ENCODE results near the gene SMCHD1. TPM values are rescaled to one million over a fixed set of nuclear protein-coding genes. Genes with fewer than 3 reads are reported as not detected.

Gene SMCHD1
- polyA plus RNA-seq, 1 experiment = 10.5 TPM

DNA sequence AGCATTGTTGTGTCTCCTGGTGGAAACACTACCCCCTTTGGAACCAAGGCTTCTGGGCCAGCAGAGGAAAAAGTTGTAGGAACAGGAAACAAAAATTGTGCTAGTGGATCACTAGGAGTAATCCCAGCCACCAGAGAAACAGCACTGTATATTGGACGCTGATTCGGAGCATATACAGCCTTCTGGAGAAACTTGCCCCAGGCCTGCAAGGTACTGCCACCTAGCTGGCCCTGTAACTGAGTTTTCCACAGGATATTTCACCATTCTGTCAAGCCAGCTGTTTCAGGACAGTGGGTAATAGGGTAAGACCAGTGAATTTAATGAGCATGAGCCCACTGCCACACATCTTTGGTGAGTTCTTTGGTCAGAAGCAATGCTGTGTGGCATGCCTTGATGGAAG lies 166.2 kb downstream of the SMCHD1 start:
- CTCF ChIA-PET = no interaction called here
- TF ChIP-seq, protein P1, sequence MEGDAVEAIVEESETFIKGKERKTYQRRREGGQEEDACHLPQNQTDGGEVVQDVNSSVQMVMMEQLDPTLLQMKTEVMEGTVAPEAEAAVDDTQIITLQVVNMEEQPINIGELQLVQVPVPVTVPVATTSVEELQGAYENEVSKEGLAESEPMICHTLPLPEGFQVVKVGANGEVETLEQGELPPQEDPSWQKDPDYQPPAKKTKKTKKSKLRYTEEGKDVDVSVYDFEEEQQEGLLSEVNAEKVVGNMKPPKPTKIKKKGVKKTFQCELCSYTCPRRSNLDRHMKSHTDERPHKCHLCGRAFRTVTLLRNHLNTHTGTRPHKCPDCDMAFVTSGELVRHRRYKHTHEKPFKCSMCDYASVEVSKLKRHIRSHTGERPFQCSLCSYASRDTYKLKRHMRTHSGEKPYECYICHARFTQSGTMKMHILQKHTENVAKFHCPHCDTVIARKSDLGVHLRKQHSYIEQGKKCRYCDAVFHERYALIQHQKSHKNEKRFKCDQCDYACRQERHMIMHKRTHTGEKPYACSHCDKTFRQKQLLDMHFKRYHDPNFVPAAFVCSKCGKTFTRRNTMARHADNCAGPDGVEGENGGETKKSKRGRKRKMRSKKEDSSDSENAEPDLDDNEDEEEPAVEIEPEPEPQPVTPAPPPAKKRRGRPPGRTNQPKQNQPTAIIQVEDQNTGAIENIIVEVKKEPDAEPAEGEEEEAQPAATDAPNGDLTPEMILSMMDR (IDR thresholded peaks at IDR 0.05; ENCODE audit: insufficient read depth, low read depth, low read length) = no peak

DNA sequence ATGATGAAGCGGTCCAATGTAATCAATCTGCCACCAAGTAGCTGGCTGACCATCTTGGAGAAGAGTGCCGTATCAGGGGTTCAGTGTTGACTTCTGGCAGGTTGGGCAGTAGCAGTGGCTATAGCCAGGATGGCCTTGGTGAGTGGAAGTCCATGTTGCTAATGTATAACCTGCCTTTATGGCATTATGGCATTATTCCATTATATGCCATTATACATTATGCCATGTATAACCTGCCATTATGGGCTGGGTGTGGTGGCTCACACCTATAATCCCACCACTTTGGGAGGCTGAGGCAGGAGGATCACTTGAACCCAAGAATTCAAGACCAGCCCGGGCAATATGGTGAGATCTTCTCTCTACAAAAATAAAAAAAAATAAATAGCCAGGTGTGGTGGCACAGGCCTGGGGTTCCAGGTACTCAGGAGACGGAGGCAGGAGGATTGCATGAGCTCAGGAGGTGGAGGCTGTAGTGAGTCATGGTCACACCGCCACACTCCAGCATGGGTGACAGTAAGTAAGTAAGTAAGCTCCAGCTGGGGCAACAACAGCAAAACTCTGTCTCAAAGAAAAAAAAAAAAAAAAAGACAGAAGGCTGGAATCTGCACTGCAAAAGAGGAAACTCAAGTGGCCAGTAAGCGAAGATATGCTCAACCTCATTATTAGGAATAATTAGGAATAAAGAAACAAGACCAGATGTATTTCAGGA lies 166.8 kb downstream of the SMCHD1 start:
- DNase-seq (ENCODE audit: low read depth) = no peak
- 0 out of 2 replicates have a peak, but pooled peaks cover 1% of the 10 kb centered on the region for H3K27me3 ChIP-seq (ENCODE audit: control insufficient read depth, insufficient read depth, low read length)
- CTCF ChIA-PET = no interaction called here
- TF ChIP-seq, protein P1 (IDR thresholded peaks at IDR 0.05; ENCODE audit: insufficient read depth, low read depth, low read length) = no peak
- POLR2A ChIA-PET = no interaction called here
- no peak overlapping the region for H3K4me3 ChIP-seq (ENCODE audit: low read depth, low read length)
- no peaks in the 10 kb centered on the region for H3K36me3 ChIP-seq (ENCODE audit: control insufficient read depth, insufficient read depth, low read length)

More for the DNA sequence above, 166.2 kb downstream of the SMCHD1 start:
- Histone ChIP-seq H3K36me3 (ENCODE audit: control insufficient read depth, insufficient read depth, low read length) (no peaks in the 10 kb centered on the region), H3K27me3 (ENCODE audit: control insufficient read depth, insufficient read depth, low read length) (0 out of 2 replicates have a peak, but pooled peaks cover 1% of the 10 kb centered on the region), H3K4me3 (ENCODE audit: low read depth, low read length) (no peak overlapping the region)
- no peak for DNase-seq (ENCODE audit: low read depth)
- POLR2A ChIA-PET = no interaction called here

DNA sequence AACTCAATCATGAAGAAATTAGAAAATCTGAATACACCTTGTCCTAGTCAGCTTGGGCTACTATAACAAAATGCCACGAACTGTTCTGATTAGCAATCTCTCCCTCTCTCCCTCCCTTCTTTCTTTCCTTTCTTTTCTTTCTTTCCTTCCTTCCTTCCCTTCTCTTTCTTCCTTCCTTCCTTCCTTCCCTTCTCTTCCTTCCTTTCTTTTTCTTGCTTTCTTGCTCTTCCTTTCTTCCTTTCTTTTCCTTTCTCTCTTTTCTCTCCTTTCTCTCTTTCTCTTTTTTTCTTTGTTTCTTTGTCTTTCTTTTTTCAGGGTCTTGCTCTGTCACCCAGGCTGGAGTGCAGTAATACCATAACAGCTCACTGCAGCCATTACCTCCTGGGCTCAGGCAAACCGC lies 167.7 kb downstream of the SMCHD1 start:
- Histone ChIP-seq H3K27me3 (ENCODE audit: control insufficient read depth, insufficient read depth, low read length) (0 out of 2 replicates have a peak, but pooled peaks cover 1% of the 10 kb centered on the region), H3K36me3 (ENCODE audit: control insufficient read depth, insufficient read depth, low read length) (no peaks in the 10 kb centered on the region), H3K4me3 (ENCODE audit: low read depth, low read length) (no peak overlapping the region)
- no peak for DNase-seq (ENCODE audit: low read depth)
- POLR2A ChIA-PET = no interaction called here
- CTCF ChIA-PET = no interaction called here
- TF ChIP-seq, protein P1 (IDR thresholded peaks at IDR 0.05; ENCODE audit: insufficient read depth, low read depth, low read length) = no peak

DNA sequence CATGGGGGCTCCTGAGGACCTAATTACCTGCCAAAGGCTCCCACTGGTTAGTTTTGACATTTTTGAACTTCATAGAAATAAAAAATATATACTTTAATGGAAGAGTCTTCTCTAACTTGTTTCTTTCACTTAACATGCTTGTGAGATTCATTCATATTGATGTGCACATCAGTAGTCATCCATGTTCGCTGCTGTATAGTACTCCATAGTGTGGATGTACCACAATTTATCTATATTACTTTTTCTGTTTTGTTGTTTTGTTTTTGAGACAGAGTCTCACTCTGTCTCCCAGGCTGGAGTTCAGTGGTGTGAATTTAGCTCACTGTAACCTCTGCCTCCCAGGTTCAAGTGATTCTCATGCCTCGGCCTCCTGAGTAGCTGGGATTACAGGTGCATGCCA lies 168.4 kb downstream of the SMCHD1 start:
- Histone ChIP-seq H3K4me3 (ENCODE audit: low read depth, low read length) (no peak overlapping the region), H3K36me3 (ENCODE audit: control insufficient read depth, insufficient read depth, low read length) (no peaks in the 10 kb centered on the region), H3K27me3 (ENCODE audit: control insufficient read depth, insufficient read depth, low read length) (0 out of 2 replicates have a peak, but pooled peaks cover 1% of the 10 kb centered on the region)
- DNase-seq (ENCODE audit: low read depth) = no peak
- CTCF ChIA-PET = no interaction called here
- TF ChIP-seq, protein P1 (IDR thresholded peaks at IDR 0.05; ENCODE audit: insufficient read depth, low read depth, low read length) = no peak
- POLR2A ChIA-PET = no interaction called here

DNA sequence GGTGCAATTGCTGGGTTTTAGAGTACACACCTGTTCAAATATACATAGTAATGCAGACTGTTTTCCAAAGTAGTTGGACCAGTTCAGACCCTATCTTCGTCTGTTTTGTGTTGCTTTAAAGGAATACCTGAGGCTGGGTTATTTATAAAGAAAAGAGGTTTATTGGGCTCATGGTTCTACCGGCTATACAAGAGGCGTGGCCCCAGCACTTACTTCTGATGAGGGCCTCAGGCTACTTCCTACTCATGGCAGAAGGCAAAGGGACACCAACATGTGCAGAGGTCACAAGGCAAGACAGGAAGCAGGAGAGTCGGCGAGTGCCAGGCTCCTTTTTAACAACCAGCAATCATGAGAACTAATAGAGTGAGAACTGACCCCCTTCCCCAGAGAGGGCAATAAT lies 169.3 kb downstream of the SMCHD1 start:
- TF ChIP-seq, protein P1 (IDR thresholded peaks at IDR 0.05; ENCODE audit: insufficient read depth, low read depth, low read length) = no peak
- CTCF ChIA-PET = interaction anchor here (0.6 kb wide), 1 partner anchor 174 kb away, joined by 4 read pairs; no protein-coding TSS in a partner anchor
- DNase-seq (ENCODE audit: low read depth) = no peak
- Histone ChIP-seq H3K27me3 (ENCODE audit: control insufficient read depth, insufficient read depth, low read length) (0 out of 2 replicates have a peak, but pooled peaks cover 1% of the 10 kb centered on the region), H3K4me3 (ENCODE audit: low read depth, low read length) (no peak overlapping the region), H3K36me3 (ENCODE audit: control insufficient read depth, insufficient read depth, low read length) (no peaks in the 10 kb centered on the region)
- POLR2A ChIA-PET = no interaction called here

Data from BJ (cell line).